GM18517 (cell line): ENCODE measurements around the gene CCNL2.
"Not testable (repeated sequence)": the region's sequence is repeated elsewhere in the genome, so short reads cannot be mapped to it uniquely, and the experiment has no call there.

Experiments
- ATAC-seq: cut with Tn5 transposase; IDR thresholded peaks from one replicate; pipeline ENCODE4 v1.9.1; 2021; ENCODE audit warnings: mild to moderate bottlenecking, moderate library complexity; ENCODE audit not compliant: unreplicated experiment

Gene CCNL2

DNA sequence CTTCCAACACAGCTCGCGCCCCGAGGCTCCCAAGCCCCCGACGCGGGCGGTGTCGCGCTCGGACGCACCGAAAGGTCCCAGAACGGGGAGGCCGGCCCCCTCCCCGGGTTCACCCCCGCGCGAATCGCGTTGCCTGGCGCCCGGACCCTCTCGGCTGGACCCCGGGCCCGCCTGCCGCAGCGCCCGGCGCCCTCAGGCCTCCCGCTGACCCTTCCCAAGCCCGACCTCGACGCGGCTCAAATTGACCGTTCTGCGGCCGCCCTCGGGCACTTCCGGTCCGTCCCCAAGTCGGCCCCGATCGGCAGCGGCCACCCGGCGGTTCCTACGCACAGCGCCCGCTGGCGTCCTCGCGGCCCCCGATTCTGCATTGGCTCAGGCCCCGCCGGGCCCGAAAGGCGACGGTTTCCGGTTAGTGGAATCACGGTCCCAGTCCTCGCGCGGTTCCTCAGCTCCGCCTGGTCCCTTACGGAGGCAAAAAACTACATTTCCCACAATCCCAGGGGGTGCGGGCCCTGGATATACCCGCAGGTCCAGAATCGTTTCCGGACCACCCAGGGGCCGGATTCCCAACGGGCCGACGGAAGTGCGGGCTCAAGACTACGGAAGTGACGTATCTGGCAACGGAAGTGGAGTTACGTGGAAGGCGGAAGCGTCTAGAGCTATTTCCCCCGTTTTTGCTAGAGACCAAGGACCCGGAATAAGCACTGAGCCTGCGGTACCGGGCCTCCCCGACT lies 24.0 kb downstream of the CCNL2 start, which contains the start of gene AURKAIP1:
Gene AURKAIP1, minus strand, starts transcription at position 279 of the 734 bp plus-strand sequence. CDS start 451 bp downstream, outside the sequence.
- peak; percentile 93 for ATAC-seq

DNA sequence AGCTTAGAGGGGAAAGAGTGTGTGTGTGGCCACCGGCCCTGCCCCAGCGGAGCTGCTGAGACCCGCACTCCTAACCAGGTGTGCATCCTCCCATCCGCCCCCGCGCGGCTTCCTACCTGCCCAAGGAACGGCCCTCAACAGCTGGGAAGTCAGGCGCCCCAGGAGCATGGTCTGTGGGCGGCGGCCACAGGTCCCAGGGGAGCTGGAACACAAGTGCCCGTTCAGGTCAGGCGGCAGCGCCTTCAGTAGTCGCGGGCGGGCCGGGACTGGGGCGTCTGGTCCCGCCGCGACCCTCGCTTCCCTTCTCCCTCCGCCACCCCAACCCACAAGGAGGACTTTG lies 24.6 kb downstream of the CCNL2 start:
- ATAC-seq: no peak

DNA sequence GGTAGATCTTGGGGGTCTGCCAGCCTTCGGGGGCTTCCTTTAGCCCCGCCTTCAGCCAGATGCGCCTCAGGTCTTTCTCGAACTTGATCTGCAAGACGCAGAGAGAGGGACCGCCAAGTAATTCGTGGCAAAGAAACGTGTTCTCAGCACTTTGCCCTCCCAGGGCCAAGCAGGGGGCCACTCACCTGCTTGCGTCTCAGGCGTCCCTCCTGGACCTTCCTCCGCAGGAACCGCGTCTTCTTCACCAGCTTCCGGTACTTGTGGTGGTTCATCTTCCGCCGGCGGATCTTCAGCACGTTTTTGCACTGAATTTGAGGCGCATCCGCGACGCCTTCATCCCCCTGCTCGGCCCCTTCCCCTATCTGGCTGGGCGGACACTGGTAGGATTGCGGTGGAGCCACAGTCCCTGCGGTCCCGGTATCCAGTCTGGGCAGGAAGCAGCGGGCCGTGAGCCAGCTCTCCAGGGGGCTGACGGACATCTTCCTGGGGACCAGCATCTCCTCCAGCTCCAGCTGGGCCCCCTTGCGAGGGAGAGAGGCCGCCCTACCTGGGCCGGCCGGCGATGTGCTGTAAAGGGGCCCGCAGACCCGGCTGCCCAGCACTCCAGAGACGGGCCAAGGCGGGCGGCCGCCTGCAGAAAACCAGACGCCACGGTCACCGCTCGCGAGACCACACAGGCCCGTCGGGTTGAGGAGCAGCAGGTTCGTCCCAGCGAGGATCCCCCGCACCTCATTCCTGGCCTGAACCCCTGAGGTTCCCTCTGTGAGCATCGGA lies 25.1 kb downstream of the CCNL2 start:
- ATAC-seq: no peak

GRCh38 chr1:1373051-1373814 lies 25.9 kb downstream of the CCNL2 start:
- ATAC-seq: no peak

DNA sequence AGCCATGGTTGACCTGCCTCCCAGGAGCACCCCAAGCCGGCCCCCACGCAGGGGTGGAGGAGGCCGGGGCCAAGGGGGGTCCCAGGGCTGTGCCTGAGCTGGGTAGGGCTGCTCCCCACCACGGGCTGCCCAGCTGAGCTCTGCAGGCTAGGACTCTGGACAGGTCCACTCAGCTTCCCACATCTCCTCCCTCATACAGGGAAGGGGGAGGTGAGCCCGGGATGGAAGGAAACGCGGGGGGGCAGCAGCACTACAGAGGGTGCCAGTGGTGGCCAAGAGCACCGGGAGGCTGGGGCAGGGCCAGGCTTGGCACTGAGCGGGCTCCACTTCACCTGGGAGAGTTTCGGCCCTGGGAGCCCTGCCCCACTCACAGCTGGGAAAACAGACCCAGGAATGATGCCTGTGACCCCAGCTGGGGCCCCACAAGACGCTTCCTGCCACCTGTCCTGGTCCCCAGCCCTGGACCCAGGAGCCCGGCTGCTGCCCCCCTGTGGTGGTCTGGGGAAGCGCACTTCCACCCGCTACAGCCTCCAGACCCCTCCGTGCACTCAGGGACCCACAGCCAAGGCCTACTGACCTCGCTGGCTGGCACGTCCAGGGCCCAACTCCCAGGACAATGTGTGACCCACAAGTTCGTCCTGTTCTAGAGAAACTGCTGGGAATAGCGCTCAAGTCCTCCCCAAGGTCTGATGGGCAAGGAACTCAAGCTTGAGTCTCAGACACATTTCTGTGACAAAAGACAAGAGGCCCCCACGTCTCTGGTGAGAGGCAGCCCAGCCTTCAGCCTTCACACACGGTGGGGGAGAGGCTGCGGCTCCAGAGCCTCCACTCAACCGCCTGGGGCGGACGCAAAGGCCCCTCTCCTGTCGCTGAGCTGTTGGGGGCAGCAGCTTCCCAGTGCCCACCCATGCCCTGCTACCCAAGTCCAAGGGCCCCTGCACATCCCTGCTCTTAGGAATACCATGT lies 27.1 kb downstream of the CCNL2 start:
- ATAC-seq: no peak

DNA sequence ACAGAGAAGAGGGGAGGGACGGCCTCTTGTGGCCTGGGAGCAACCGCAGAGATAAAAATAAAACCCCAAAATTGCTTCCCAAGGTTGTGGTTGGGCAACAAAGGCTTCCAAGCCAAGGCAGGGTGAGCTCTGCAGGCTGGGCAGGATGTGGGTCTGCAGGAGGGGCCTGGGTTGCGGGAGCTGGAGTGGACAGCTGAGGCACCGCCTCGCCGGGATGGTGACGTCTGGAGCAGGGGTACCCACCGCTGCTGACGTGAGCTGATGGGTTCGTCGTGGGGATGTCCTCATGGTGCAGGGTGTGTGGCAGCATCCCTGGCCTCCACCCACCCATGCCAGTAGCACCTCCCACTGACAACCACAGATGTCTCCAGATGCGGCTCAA lies 27.8 kb downstream of the CCNL2 start:
- no peak for ATAC-seq

DNA sequence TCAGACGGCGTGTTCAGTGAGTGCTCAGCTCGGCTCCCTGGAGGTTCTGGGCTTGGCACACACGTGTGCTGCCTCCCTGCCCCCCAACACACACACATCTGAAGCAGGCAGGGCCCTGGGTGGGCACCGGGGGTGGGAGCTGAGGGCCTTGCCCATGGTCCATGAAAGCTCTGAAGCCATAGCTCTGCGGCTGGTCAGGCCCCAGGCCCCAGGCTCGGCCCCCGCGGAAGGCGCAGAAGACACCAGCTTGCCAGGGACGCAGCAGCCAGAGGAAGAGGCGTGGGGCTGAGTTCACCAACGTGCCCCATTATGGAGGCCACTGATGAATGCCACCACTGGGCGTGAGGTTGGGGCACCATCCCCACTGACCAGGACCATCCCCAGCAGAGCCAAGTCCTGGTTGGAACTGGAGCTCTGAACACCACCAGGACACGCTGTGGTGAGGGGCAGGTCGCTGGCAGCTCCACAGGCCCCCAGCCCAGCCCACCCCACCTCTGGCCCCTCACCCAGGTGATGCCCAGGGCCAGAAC lies 28.3 kb downstream of the CCNL2 start:
- ATAC-seq: no peak

DNA sequence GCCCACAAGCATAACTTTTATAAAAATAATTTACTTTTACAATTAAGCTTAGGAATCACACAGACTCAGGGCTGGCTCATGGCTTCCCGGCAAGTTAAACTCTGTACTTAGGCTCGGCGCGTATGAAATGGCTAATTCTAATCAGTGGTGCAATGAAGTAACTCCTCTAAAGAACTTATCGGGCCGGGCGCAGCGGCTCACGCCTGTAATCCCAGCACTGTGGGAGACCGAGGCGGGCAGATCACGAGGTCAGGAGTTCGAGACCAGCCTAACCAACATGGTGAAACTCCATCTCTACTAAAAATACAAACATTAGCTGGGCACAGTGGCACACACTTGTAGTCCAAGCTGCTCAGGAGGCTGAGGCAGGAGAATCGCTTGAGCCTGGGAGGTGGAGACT lies 29.0 kb downstream of the CCNL2 start:
- not testable (repeated sequence) for ATAC-seq

DNA sequence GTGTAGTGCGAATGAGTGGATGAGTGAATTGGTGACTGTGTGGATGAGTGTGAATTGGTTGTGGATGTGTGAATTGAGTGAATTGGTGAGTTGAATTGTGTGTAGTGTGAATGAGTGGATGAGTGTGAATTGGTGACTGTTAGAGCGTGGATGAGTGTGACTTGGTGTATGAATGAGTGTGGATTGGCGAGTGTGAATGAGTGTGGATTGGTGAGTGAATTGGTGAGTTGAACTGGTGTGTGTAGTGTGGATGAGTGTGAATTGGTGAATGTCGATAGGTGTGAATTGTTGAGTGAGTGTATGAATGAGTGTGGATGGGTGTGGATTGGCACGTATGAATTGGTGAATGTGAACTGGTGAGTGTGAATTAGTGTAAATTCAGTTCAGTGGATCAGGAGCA lies 31.8 kb downstream of the CCNL2 start:
- ATAC-seq: no peak

GRCh38 chr1:1366699-1367066 lies 32.5 kb downstream of the CCNL2 start:
- no peak for ATAC-seq

DNA sequence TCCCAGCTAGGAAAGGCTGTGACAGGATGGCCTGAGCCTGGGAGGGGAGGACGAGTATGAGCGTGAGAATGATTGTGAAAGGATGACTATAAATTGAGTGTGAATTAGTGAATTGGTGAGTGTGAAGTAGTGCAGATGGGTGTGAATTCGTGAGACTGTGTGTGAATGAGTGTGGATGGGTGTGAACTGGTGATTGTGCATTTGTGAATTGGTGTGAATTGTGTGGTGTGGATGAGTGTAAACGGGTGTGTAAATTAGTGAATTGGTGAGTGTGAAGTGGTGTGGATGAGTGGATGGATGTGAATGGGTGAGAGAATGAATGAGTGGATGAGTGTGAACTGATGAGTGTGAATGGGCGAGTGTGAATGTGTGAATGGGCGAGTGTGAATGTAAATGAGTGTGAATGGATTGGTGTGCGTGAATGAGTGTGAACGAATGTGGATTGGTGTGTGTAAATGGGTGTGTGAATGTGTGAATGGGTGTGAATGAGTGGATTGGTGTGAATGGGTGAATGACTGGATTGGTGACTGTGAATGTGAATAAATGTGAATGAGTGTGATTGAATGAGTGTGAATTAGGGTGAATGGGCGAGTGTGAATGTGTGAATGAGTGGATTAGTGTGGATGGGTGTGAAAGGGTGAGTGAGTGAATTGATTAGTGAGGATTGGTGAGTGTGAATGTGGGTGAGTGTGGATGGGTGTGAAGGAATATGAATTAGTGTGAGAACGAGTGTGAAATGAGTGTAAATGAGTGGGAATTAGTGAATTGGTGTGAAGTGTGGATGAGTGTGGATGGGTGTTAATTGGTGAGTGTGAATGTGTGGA lies 33.0 kb downstream of the CCNL2 start:
- no peak for ATAC-seq

DNA sequence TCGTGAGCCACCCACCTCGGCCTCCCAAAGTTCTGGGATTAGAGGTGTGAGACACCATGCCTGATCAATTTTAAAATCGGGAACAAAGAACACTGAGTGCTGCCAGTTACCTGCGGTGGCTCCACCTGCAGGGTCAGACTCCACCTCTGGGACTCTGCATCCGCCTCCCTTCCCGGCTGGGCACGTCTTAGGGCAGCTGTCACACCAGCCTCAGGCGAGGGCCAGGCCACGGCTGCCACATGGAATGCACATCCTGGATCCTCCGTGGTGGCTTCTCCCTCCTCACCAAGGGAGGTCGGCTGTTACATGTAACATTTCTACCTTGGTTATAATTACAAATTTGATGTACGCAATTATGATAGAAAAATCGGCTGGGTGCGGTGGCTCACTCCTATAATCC lies 34.9 kb downstream of the CCNL2 start:
- ATAC-seq: no peak

- ATAC-seq: no peak
Measured at GRCh38 chr1:1361982-1362423, 37.1 kb downstream of the CCNL2 start.

GRCh38 chr1:1361233-1361981 lies 37.7 kb downstream of the CCNL2 start:
- ATAC-seq: no peak

GRCh38 chr1:1360506-1361169 lies 38.5 kb downstream of the CCNL2 start:
- no peak for ATAC-seq

DNA sequence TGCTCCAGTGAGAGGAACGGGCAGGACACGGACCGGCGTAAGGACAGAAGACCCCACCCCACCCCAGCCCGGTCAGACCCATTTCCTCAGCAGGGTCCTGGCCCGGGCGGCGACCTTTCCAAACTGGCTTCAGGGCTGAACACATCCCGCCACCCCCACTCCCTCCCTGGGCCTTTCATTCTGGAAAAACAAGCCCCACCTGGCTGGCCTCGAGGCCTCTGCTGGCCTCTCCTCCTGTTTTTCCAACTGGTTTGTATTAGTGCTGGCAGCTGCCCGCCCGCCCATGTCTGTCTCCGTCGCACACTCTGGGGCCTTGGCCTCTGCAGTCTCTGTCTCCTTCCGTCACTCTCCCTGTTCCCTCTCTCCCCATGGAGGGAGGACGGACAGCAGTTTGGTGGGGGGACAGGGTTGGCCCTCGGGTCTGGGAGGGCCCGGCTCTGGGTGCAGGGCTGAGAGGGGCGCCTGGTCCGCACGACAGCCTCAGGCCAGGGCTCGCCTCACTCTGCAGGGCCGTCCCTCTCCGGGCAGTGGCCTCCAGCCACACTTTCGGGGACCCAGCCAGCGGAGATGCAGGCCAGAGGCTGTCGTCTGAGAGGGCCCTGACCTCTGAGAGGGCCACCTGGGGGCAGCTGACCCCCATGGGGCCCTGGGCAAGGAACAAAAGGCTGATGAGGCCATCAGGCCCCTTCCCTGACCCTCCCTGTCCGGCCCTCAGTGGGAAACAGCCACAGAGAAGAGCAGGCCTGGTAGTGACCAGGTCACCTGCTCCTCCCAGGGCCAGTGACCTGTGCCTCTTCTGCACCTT lies 39.3 kb downstream of the CCNL2 start:
- ATAC-seq: no peak

- ATAC-seq: no peak
Measured at GRCh38 chr1:1359308-1359663, 39.8 kb downstream of the CCNL2 start.
